GM19099 (cell line): ENCODE results near the gene RASL12.

Source experiments
- POLR2A ChIP-seq: IDR thresholded peaks from 3 replicates; pipeline ENCODE4 v1.6.1; 2011; ENCODE audit warnings: low read depth; ENCODE audit not compliant: insufficient read length; ENCODE audit errors: extremely low read depth

Gene RASL12

GRCh38 chr15:65055201-65055870 lies 12.5 kb downstream of the RASL12 start:
- TF ChIP-seq POLR2A: no peak

GRCh38 chr15:65054333-65055200 lies 13.2 kb downstream of the RASL12 start:
- TF ChIP-seq POLR2A: no peak

GRCh38 chr15:65052956-65053355 lies 14.8 kb downstream of the RASL12 start:
- no peak for TF ChIP-seq POLR2A

GRCh38 chr15:65051266-65051665 lies 16.5 kb downstream of the RASL12 start:
- TF ChIP-seq POLR2A: no peak

- no peak for TF ChIP-seq POLR2A
These were observed 17.5 kb downstream of the RASL12 start for GRCh38 chr15:65050270-65050669.

GRCh38 chr15:65049418-65049840 lies 18.4 kb downstream of the RASL12 start:
- no peak for TF ChIP-seq POLR2A

GRCh38 chr15:65048241-65048640 lies 19.6 kb downstream of the RASL12 start:
- TF ChIP-seq POLR2A: no peak

- TF ChIP-seq POLR2A: no peak
These were observed 22.9 kb downstream of the RASL12 start, which contains the start of gene SLC51B for GRCh38 chr15:65044724-65045481. TSS of gene SLC51B (plus strand) at chr15:65045387. CDS start at chr15:65050005, 4,618 bp downstream.

- no peak for TF ChIP-seq POLR2A
These were observed 24.9 kb downstream of the RASL12 start for GRCh38 chr15:65042776-65043327.

- no peak for TF ChIP-seq POLR2A
These were observed 26.0 kb downstream of the RASL12 start for GRCh38 chr15:65041787-65042186.

- TF ChIP-seq POLR2A: no peak
These were observed 27.3 kb downstream of the RASL12 start for GRCh38 chr15:65040461-65040860.

GRCh38 chr15:65038836-65039235 lies 29.0 kb downstream of the RASL12 start:
- TF ChIP-seq POLR2A: no peak

- no peak for TF ChIP-seq POLR2A
These were observed 29.4 kb downstream of the RASL12 start for GRCh38 chr15:65038428-65038827.

- no peak for TF ChIP-seq POLR2A
These were observed 30.5 kb downstream of the RASL12 start for GRCh38 chr15:65037309-65037708.

GRCh38 chr15:65034719-65035118 lies 33.1 kb downstream of the RASL12 start:
- no peak for TF ChIP-seq POLR2A
